ENCODE data around the gene MRPL34.

GRCh38 chr19:17351815-17352435 lies 46.3 kb downstream of the MRPL34 start:
- TF ChIP-seq EZH2 (IDR thresholded peaks at IDR 0.05; ENCODE audit: borderline replicate concordance) = no peak
- no peak for TF ChIP-seq CTCF (IDR thresholded peaks at IDR 0.05; ENCODE audit: poor library complexity)
- no peak for TF ChIP-seq EZH2phosphoT487 (IDR thresholded peaks at IDR 0.05; ENCODE audit: low read depth, severe bottlenecking, unreplicated experiment)
